ES-I3 (cell line): ENCODE results near the gene EPB41.

Source experiments
- H3K36me3 ChIP-seq: 2 replicates; pipeline ENCODE4 v1.6.1; 2013; ENCODE audit warnings: mild to moderate bottlenecking, low read length, control low read depth, moderate library complexity; ENCODE audit not compliant: insufficient read depth
- H3K4me1 ChIP-seq: 2 replicates; pipeline ENCODE4 v1.6.1; 2013; ENCODE audit warnings: mild to moderate bottlenecking, control low read depth, low read length; ENCODE audit not compliant: insufficient read depth
- H3K9ac ChIP-seq: 2 replicates; pipeline ENCODE4 v1.6.1; 2013; ENCODE audit warnings: low read depth, mild to moderate bottlenecking, low read length, moderate library complexity
- H3K9me3 ChIP-seq: 2 replicates; pipeline ENCODE4 v1.6.1; 2013; ENCODE audit warnings: mild to moderate bottlenecking, low read length, moderate library complexity; ENCODE audit not compliant: control insufficient read depth, insufficient read depth

Gene EPB41

GRCh38 chr1:29119121-29119929 is 205.0 kb downstream of the EPB41 start:
- no peaks in the 10 kb centered on the region for H3K9me3 ChIP-seq

DNA sequence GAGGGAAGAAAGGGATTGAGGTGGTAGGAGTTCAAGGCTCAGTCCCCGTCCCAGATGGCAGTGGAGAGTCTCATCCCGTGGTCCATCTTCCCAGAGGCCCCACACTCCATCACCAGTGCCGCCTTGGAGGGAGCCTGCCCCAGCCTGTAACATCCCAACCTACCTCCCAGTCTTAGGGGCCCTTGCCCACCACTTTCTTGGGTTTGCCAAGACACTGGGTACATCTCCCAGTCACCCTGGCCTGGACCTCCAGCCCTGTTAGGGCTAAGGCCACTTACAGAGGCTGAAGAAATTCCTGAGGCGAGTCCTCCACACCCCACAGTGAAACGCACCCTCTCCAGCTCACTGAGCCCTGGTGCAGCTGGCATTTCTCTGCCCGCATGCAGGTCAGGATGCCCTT is 206.0 kb downstream of the EPB41 start:
- Histone ChIP-seq H3K9me3 (no peaks in the 10 kb centered on the region), H3K36me3 (peaks cover 5% of the 10 kb centered on the region; the same call in 1 of the 2 replicates), H3K9ac (no peak overlapping the region; the same call in 1 of the 2 replicates), H3K4me1 (peaks cover 3% of the 10 kb centered on the region)

More at GRCh38 chr1:29119121-29119929, 205.0 kb downstream of the EPB41 start:
- Histone ChIP-seq H3K9ac (no peak overlapping the region; the same call in 1 of the 2 replicates), H3K4me1 (peaks cover 3% of the 10 kb centered on the region), H3K36me3 (peaks cover 5% of the 10 kb centered on the region; the same call in 1 of the 2 replicates)

DNA sequence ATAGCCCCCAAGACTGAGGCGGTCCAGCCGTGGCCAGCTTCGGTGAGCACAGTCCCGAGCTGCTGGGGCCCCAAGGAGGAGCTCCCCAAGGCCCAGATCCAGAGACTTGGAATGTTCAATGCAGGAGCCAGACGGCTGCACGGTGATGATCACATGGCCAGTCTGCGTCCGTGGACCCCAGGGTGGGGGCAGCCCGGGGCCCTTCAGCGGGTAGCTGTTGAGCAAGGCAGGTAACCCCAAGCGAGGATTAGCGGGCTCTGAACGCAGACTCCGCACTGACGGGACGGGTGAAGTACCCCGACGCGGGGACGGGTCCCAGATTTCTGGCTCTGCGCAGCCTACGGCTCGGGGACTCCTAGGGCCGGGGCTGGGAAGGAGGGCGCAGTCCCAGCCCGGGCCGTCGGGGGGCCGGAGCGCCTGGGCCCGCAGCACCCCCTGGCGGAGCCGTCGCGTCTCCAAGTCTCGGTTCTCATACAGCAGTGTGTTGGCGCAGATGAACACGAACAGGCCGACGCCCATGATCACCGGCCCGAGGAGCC is 206.6 kb downstream of the EPB41 start:
- Histone ChIP-seq H3K36me3 (peaks cover 5% of the 10 kb centered on the region; the same call in 1 of the 2 replicates), H3K9ac (peak overlapping the region; percentile 95), H3K9me3 (no peaks in the 10 kb centered on the region), H3K4me1 (peaks cover 3% of the 10 kb centered on the region)

- H3K36me3 ChIP-seq = peaks cover 5% of the 10 kb centered on the region; the same call in 1 of the 2 replicates
- H3K9me3 ChIP-seq = no peaks in the 10 kb centered on the region
- H3K4me1 ChIP-seq = peaks cover 3% of the 10 kb centered on the region
- H3K9ac ChIP-seq = peak overlapping the region; percentile 95
These were observed 207.2 kb downstream of the EPB41 start for GRCh38 chr1:29121516-29121935.

DNA sequence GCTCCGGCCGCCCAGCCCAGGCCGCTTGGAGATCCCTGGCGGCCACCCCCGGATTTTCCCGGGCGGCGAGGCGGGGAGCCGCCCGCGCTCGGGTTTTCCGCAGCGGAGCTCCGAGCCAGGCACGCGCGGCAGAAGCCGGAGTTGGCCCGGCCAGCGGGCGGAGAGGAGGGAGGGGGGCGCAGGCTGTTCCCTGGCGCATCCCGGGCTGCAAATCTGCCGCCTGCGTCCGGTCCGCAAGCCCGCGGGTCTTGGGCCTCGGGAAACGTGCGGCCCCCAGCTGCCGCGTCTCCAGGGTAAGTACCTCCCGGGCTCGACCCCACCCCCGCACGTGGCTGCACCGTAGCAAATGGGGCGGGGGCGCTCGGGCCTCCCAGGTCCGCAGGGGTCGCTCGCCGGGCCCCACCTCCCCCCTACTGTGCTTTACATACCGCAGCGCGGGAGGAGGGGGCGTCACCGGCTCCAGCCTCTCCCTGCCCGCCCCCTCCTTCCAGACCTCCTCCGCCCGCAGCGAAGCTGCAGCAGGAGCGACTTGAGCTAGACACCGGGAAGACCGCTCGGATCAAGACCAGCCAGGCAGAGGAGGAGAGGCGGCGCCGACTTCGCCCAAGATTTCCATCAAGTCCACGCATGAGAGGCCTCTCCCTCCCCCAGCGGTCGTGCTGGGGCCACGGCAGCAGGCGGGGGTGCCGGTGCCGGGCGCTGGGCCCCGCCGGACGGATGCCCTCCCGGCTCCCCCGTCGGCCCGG is 207.7 kb downstream of the EPB41 start:
- Histone ChIP-seq H3K9ac (peak overlapping the region; percentile 95), H3K9me3 (no peaks in the 10 kb centered on the region), H3K36me3 (peaks cover 5% of the 10 kb centered on the region; the same call in 1 of the 2 replicates), H3K4me1 (peaks cover 3% of the 10 kb centered on the region)

DNA sequence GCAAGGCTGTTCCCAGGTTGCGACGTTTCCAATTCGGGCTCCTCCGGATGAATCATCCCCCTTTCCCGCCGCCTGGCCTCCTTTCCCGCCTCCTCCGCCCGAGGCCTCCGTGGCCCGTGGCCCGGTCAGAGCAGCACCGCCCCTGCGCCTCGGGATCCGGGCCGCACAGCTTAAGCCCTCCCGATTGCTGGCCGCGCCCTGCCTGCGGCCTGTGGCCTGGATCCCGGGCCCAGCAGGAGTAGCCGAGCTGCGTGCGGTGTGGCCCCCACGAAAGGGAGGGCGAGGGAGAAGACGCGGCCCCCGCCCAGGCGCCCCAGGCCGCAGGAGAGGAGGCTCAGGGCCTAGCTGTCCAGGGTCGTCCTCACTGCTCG is 208.3 kb downstream of the EPB41 start:
- Histone ChIP-seq H3K4me1 (peaks cover under 1% of the 10 kb centered on the region), H3K36me3 (peaks cover 5% of the 10 kb centered on the region; the same call in 1 of the 2 replicates), H3K9ac (peak overlapping the region; percentile 95), H3K9me3 (no peaks in the 10 kb centered on the region)

GRCh38 chr1:29123053-29123886 is 208.9 kb downstream of the EPB41 start:
- Histone ChIP-seq H3K4me1 (no peaks in the 10 kb centered on the region; the same call in none of the 2 replicates), H3K9me3 (no peaks in the 10 kb centered on the region), H3K9ac (peak overlapping the region; percentile 95), H3K36me3 (peaks cover 5% of the 10 kb centered on the region; the same call in 1 of the 2 replicates)

- Histone ChIP-seq H3K4me1 (no peaks in the 10 kb centered on the region; the same call in none of the 2 replicates), H3K9ac (peak within 1 kb of the TSS; percentile 95), H3K9me3 (no peaks in the 10 kb centered on the region), H3K36me3 (peaks cover 5% of the 10 kb centered on the region; the same call in 1 of the 2 replicates)
These were observed 209.6 kb downstream of the EPB41 start, which contains the start of gene TMEM200B for GRCh38 chr1:29123887-29124365. TMEM200B (minus strand) TSS chr1:29123903; CDS start chr1:29121828, 2,075 bp downstream.

- H3K9me3 ChIP-seq = no peaks in the 10 kb centered on the region
- H3K36me3 ChIP-seq = peaks cover 5% of the 10 kb centered on the region; the same call in 1 of the 2 replicates
- H3K9ac ChIP-seq = peak overlapping the region; percentile 95
- no peaks in the 10 kb centered on the region; the same call in none of the 2 replicates for H3K4me1 ChIP-seq
These were observed 210.2 kb downstream of the EPB41 start for GRCh38 chr1:29124366-29125236.

DNA sequence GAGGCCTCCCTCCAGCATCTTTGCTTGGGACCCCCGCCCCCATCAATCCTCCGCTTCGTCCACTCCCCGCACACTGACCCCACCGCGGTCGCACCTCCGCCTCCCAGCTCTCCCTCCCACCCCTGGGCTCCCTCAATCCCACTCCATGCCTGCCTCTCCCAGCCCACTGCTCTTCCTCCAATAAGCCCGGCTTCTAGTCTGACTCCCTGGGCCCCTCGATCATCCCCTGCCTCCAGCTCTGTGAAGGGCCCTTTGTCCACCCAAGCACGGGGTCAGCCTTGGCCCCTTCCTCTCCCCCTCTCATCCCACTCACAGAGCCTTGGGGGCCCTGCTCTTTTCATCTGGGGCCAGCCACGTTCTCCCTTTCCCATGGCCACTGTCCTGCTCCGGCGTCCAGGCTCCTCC is 210.9 kb downstream of the EPB41 start:
- peak overlapping the region; percentile 95 for H3K9ac ChIP-seq
- no peaks in the 10 kb centered on the region; the same call in 1 of the 2 replicates for H3K4me1 ChIP-seq
- no peaks in the 10 kb centered on the region for H3K9me3 ChIP-seq
- peaks cover under 1% of the 10 kb centered on the region; the same call in 1 of the 2 replicates for H3K36me3 ChIP-seq

DNA sequence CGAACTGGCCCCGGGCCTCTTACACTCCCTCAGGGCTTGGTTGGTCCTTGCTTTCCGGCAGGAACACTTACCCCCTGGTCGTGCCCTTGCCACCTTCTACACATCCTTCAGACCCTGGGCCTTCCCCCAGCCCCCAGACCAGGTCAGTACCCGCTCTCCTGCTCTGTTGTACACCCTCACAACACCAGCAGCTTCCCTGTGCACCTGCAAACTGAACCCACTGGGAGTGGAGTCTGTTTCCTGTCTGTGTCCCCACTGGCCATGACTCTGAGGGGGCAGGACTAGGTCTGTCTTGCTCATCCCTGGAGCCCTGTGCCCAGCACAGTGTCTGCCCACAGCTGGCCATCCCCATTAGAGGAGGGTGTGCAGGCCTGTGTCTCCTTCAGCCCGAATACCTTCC is 211.4 kb downstream of the EPB41 start:
- H3K9me3 ChIP-seq = no peaks in the 10 kb centered on the region
- no peaks in the 10 kb centered on the region; the same call in 1 of the 2 replicates for H3K4me1 ChIP-seq
- no peaks in the 10 kb centered on the region for H3K36me3 ChIP-seq
- 0 out of 2 replicates have a peak overlapping the region, but pooled peaks have one; percentile 95 for H3K9ac ChIP-seq

DNA sequence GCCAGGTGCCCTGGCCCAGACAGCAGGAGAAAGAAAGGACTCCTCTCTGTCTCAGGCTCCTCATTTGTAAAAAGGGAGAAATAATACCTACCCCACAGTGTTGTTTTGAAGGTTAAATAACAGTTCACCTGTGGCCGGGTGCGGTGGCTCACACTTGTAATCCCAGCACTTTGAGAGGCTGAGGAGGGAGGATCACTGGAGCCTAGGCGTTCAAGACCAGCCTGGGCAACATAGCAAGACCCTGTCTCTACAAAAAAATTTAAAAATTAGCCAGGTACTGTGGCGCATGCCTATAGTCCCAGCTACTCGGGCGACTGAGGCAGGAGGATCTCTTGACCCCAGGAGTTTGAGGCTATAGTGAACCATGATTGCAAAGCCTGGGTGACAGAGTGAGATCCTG is 211.8 kb downstream of the EPB41 start:
- no peak overlapping the region for H3K9ac ChIP-seq
- H3K4me1 ChIP-seq = no peaks in the 10 kb centered on the region
- no peaks in the 10 kb centered on the region for H3K36me3 ChIP-seq
- H3K9me3 ChIP-seq = no peaks in the 10 kb centered on the region

DNA sequence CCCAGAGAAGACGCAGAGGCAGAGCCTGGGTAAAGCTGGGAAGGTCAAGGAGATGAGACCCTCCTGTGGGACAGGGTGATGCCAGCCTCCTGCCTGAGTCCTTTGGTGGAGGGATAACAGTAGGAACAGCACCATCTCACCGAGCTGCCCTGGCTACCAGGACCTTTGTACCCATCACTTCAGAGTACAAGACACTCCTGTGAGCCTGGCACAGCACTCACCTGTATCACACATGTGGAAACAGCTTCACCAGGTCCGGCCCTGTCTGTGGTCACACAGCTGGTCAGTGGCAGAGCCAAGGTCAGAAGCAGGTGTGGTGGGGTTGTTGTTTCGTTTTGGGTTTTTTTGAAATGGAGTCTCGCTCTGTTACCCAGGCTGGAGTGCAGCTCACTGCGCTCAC is 214.4 kb downstream of the EPB41 start:
- H3K9ac ChIP-seq = no peak overlapping the region
- H3K36me3 ChIP-seq = no peaks in the 10 kb centered on the region
- no peaks in the 10 kb centered on the region for H3K4me1 ChIP-seq
- no peaks in the 10 kb centered on the region for H3K9me3 ChIP-seq
